GM19438 (cell line): ENCODE data around the gene KCNIP3.
"Not testable (repeated sequence)": the region's sequence is repeated elsewhere in the genome, so short reads cannot be mapped to it uniquely, and the experiment has no call there.

Source experiments
- ATAC-seq: cut with Tn5 transposase; IDR thresholded peaks from one replicate; pipeline ENCODE4 v1.9.1; 2021; ENCODE audit warnings: low read depth; ENCODE audit not compliant: unreplicated experiment

KCNIP3 gene

DNA sequence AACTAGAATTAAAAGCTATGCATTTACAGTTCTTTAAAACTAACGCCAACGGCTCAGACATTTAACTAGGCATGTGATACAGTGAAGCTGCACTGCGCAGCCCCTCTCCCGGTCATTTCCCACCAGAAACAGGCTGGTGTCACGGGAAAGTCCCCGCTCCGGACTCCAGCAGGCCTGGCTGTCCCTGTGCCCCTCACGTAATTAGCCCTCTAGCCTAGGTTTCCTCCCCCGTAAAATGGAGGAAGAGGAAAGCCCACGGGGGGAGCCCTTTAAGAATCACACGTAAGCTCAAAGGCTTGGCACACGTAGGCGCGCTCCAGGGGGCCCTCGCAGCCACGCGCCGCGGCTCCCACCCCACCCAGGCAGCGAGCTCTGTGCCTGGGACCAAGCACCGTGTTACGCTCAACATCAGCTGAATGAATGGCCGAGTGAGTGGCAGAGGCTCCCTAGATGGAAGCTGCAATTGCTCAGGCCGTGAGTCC lies 48.0 kb downstream of the KCNIP3 start:
- ATAC-seq: no peak

DNA sequence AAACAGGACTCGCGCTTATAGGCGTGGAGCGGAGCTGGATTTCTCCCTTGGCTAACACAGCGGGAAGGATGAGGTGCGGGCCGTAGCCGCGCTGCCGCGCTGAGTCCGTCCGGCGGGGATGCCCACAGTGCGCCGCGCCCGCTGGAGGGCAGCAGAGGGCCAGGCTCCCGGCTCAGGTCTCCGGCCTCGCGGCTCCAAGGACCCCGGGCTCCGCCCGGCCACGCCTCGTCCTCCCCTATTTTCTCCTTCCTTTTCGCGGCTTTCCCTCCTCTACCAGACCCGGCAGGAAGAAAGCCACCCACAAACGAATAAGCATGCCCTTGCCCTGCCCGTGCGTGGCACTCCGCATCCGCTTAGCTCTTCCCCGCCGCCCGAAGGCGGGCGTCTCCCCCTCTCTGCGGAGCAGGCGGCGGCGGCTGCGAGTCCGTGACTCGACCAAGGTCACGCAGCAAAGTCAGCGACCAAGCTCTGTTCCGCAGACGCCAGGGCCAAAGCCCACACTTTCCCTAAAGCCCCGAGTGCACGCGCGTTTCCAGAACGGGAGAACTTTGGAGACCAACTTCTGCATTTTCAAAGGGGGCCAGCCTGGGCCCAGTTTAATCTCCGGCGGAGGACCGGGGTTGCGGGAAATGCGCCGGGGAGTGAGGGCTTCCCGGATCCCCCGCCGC lies 48.5 kb downstream of the KCNIP3 start:
- peak; percentile 81 for ATAC-seq

- no peak for ATAC-seq
These were observed 49.1 kb downstream of the KCNIP3 start for GRCh38 chr2:95346231-95346737.

GRCh38 chr2:95346738-95347671 lies 49.9 kb downstream of the KCNIP3 start:
- ATAC-seq: no peak

GRCh38 chr2:95347681-95348608 lies 50.8 kb downstream of the KCNIP3 start:
- no peak for ATAC-seq

- no peak for ATAC-seq
These were observed 51.7 kb downstream of the KCNIP3 start for GRCh38 chr2:95348609-95349567.

GRCh38 chr2:95349568-95350322 lies 52.6 kb downstream of the KCNIP3 start:
- ATAC-seq: no peak

- no peak for ATAC-seq
These were observed 53.2 kb downstream of the KCNIP3 start for GRCh38 chr2:95350368-95350767.

GRCh38 chr2:95350774-95351597 lies 53.8 kb downstream of the KCNIP3 start:
- ATAC-seq: no peak

GRCh38 chr2:95351598-95351915 lies 54.4 kb downstream of the KCNIP3 start:
- no peak for ATAC-seq

DNA sequence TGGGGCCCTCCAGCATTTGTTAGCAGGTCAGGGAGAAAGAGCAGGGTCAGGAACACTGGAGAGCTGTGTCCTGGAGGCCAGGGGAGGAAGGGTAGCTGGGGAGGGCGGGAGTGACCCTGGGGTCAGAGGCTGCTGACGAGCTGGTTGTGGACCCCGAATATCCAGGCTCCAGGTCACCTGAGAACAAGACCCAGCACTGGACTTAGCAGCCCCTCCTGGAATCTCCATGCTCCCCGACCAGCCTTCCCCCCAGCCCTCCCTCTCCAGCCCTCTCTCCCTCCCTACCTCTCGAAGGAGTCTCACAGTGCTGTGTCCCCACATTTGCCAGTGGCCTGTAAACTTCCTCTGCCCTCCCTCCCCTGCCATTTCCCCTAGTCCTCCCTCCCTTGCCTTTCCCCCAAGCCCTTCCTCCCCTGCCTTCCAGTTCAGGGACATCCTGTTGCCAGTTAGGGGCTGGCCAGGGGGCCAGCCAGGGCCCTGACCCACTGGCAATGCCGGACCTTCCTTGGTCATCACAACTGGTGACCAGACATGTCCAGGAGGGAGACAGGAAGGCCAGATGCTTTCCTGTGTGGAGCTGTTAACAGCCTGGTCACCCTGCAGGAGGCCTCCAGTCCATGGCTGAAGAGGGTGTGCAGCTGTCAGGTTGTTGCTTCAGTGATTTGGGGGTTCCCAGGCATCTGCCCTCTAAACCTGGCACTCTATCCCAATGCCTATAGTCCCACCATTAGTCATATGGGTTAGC lies 55.3 kb downstream of the KCNIP3 start:
- no peak for ATAC-seq

DNA sequence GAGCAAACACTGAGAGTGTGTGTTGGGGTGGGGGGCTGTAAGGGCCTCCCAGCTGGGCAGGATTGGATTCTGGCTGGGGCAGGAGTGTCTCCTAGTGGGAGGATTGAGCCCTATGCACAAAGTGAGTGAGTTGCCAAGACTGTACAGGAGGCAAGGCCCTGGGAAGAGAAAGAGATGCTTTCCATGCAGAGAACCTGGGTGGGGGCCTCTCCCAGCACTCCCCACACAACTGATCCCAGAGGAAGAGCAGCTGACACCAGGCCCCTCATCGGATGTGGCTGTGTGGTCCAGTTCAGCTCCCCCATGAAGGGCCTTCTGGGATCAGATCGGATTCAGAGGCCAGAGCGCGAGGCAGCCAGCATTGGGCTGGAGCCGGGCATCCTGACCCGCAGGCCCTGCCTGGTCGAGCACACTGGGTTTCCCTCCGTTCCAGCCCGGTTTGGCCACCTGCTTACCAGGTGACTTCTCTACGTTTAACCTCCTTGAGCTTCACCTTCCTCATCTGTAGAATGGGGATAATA lies 56.0 kb downstream of the KCNIP3 start:
- ATAC-seq: no peak

DNA sequence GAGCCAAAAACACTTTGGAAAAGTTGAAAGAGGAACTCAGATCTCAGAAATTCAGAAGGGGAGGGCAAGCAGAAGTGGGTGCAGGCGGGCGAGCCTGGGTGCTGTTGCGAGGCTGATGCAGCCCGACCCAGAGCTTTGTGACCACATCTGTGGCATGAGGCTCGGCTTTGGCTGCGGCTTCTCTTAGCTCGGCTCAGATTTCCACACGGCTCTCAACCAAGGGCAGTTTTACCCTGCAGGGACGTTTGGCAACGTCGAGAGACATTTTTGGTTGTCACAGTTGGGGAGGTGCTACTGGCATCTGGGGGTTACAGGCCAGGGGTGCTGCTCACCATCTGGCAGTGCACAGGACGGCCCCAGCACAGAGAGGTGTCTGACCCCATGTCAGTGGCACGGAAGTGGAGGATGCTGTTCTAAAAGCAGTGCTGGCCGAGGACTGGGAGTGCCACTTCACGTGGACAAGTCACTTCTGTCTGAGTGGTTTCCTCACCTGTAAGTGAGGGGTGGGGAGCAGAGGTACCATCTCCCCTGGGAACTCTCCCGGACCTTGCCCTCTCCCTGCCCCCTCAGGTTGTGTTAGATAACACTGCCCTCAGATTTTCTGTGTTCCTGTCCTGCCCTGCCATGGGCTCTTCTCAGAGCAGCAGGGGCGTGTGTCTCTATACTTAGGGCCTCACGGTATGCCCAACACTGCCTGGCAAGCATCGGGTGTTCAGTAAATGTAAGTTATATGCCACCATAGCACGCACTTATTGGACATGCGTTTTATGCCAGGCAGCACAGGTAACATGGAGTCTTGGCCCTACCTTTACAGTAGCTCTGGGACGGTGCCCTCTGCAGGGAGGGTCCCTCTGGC lies 56.7 kb downstream of the KCNIP3 start:
- ATAC-seq: no peak

GRCh38 chr2:95354469-95354901 lies 57.3 kb downstream of the KCNIP3 start:
- no peak for ATAC-seq

GRCh38 chr2:95354925-95355324 lies 57.8 kb downstream of the KCNIP3 start:
- no peak for ATAC-seq

GRCh38 chr2:95355486-95355885 lies 58.3 kb downstream of the KCNIP3 start:
- not testable (repeated sequence) for ATAC-seq
